Psoas muscle (tissue), 8 donors: ENCODE measurements around the gene MMS22L. TPM values are rescaled to one million over a fixed set of nuclear protein-coding genes. Genes with fewer than 3 reads are reported as not detected.

Experiments
- ATAC-seq, 4 donors: fragments of 200-7000 bp; cut with Tn5 transposase; one replicate each; pipeline ENCODE4 v1.9.1; 2020; ENCODE audit warnings: moderate library complexity in 3 of 4, mild to moderate bottlenecking in 2 of 4
- DNase-seq, 2 donors: peaks; one replicate each; pipeline ENCODE4 v3.0.0-alpha.2; 2020
- H3K27ac ChIP-seq: fragments of 200-600 bp; one replicate; pipeline ENCODE4 v1.8.0; 2022
- H3K27me3 ChIP-seq, 3 donors: fragments of 200-600 bp in 1 of 3; one replicate each; pipeline versions ENCODE4 v1.6.1 to v1.8.0; 2013 to 2022; ENCODE audit warnings: low read length in 2 of 3, mild to moderate bottlenecking in 2 of 3, moderate library complexity in 1 of 3; ENCODE audit not compliant: insufficient read depth in 3 of 3
- H3K36me3 ChIP-seq, 2 donors: fragments of 200-600 bp in 1 of 2; one replicate each; pipeline versions ENCODE4 v1.6.1 to v1.8.0; 2013 to 2022; ENCODE audit warnings: low read depth in 1 of 2, mild to moderate bottlenecking in 1 of 2, moderate library complexity in 1 of 2; ENCODE audit not compliant: insufficient read depth in 1 of 2
- H3K4me1 ChIP-seq: fragments of 200-600 bp; one replicate; pipeline ENCODE4 v1.8.0; 2022
- H3K4me3 ChIP-seq: fragments of 200-600 bp; one replicate; pipeline ENCODE4 v1.8.0; 2022; ENCODE audit warnings: mild to moderate bottlenecking
- H3K9me3 ChIP-seq: fragments of 200-600 bp; one replicate; pipeline ENCODE4 v1.8.0; 2022
- WGBS, 3 donors: extraction: QIAGEN DNeasy Blood & Tissue Kit; methylation state at CpG; one replicate each; pipeline versions ENCODE4 v1.1.6 to v1.1.7; 2013; 5-methylcytosine and 5-hydroxymethylcytosine counted together
- intact Hi-C, 2 donors: fragments of 100-400 bp; cut with DNase I; formaldehyde crosslinking; loops; one replicate each; pipeline versions ENCODE4 v1.11.0 to v1.14.2; 2022
- polyA plus RNA-seq, 3 donors: library from polyadenylated mRNA; stranded (reverse); fragments of 200-250 nt; gene quantifications; one replicate each; pipeline ENCODE4 v1.2.3, GENCODE V29; 2013
- total RNA-seq, 4 donors: library from RNA; stranded (reverse); fragmentation: NEBNext Ultra II Directional in 2 of 4; extraction: Animal tissue kit (Norgen Biotek cat#: 25700) in 2 of 4; gene quantifications; one replicate each; pipeline versions ENCODE4 v1.2.1 to v1.2.4, GENCODE V29; 2021 to 2023
- TF ChIP-seq, protein P1 (sequence below): fragments of 200-600 bp; IDR thresholded peaks from one replicate; pipeline ENCODE4 v1.8.0; 2022; ENCODE audit warnings: antibody characterized with exemption
- donor health status: healthy with polysubstance abuse.
- donor health status: DM: no; HTN: no; CAD: no; lungs with moderate emphysema.
- donor health status: Bipolar disorder and iron deficiency.
- donor health status: healthy.
- donor health status: DM: yes; HTN: yes; CAD: no.
- donor health status: DM: no; HTN: no; CAD: no.
- donor health status: DM: no; HTN: no; CAD: no.
- donor health status: DM: yes; HTN: yes; CAD: no.

The MMS22L gene
- total and polyA plus RNA-seq, 7 donors, result 0.31 to 1.6 (median 1.1) TPM

GRCh38 chr6:97110149-97110548 lies 172.9 kb downstream of the MMS22L start:
- TF ChIP-seq, protein P1, sequence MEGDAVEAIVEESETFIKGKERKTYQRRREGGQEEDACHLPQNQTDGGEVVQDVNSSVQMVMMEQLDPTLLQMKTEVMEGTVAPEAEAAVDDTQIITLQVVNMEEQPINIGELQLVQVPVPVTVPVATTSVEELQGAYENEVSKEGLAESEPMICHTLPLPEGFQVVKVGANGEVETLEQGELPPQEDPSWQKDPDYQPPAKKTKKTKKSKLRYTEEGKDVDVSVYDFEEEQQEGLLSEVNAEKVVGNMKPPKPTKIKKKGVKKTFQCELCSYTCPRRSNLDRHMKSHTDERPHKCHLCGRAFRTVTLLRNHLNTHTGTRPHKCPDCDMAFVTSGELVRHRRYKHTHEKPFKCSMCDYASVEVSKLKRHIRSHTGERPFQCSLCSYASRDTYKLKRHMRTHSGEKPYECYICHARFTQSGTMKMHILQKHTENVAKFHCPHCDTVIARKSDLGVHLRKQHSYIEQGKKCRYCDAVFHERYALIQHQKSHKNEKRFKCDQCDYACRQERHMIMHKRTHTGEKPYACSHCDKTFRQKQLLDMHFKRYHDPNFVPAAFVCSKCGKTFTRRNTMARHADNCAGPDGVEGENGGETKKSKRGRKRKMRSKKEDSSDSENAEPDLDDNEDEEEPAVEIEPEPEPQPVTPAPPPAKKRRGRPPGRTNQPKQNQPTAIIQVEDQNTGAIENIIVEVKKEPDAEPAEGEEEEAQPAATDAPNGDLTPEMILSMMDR, result no peak
- no peak overlapping the region for H3K27ac ChIP-seq
- no peak overlapping the region for H3K4me3 ChIP-seq
- DNase-seq, result no peak
- no peak for ATAC-seq
- no peaks in the 10 kb centered on the region for H3K4me1 ChIP-seq
- no peaks in the 10 kb centered on the region for H3K36me3 ChIP-seq
- no peaks in the 10 kb centered on the region for H3K27me3 ChIP-seq
- H3K9me3 ChIP-seq, result no peaks in the 10 kb centered on the region
- WGBS, 3 donors, result 76 to 82% (median 78%) methylated on average over 5 of the region's 5 CpGs
- intact Hi-C loops, result no loop called here

DNA sequence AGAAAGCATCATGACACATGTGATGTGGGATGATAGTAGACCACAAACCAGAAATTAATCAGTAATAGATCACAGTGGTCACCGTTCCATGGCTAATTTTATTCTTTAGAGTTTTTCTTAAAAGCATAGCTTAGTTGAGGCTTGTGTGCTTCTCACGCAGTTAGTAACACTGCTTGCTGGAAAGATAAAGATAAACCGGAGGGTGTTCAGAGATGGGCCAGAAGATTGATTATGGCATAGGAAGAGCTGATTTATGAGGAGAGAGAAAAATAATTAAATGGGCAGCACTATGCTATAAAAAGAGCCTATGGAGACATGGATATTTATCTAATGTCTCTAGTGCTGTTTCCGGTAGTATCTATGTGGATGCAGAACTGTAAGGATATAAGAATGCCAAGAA lies 173.6 kb downstream of the MMS22L start:
- no peaks in the 10 kb centered on the region for H3K9me3 ChIP-seq
- ATAC-seq (no peak), DNase-seq (no peak)
- H3K36me3 ChIP-seq, result no peaks in the 10 kb centered on the region
- H3K4me3 ChIP-seq, result no peak overlapping the region
- H3K27me3 ChIP-seq, result no peaks in the 10 kb centered on the region
- H3K4me1 ChIP-seq, result no peaks in the 10 kb centered on the region
- 86 to 89% (median 87%) methylated on average over 4 of the region's 4 CpGs for WGBS, 3 donors
- TF ChIP-seq, protein P1, result no peak
- no peak overlapping the region for H3K27ac ChIP-seq
- intact Hi-C loops, result no loop called here

GRCh38 chr6:97102145-97102790 lies 180.7 kb downstream of the MMS22L start:
- no peaks in the 10 kb centered on the region for H3K9me3 ChIP-seq
- no peak overlapping the region for H3K4me3 ChIP-seq
- TF ChIP-seq, protein P1, result no peak
- intact Hi-C loops, result no loop called here
- ATAC-seq (no peak), DNase-seq (no peak)
- no peak overlapping the region for H3K27ac ChIP-seq
- H3K4me1 ChIP-seq, result no peaks in the 10 kb centered on the region
- no peaks in the 10 kb centered on the region for H3K27me3 ChIP-seq
- no peaks in the 10 kb centered on the region for H3K36me3 ChIP-seq
- 81 to 90% (median 85%) methylated on average over 1 of the region's 1 CpG for WGBS, 3 donors

GRCh38 chr6:97100696-97101095 lies 182.3 kb downstream of the MMS22L start:
- H3K27ac ChIP-seq, result no peak overlapping the region
- H3K36me3 ChIP-seq, result no peaks in the 10 kb centered on the region
- TF ChIP-seq, protein P1, result no peak
- H3K9me3 ChIP-seq, result no peaks in the 10 kb centered on the region
- no peak for DNase-seq
- no peaks in the 10 kb centered on the region for H3K4me1 ChIP-seq
- 56 to 65% (median 58%) methylated on average over 2 to 3 of the region's 3 CpGs for WGBS, 3 donors
- intact Hi-C loops, result no loop called here
- ATAC-seq, result no peak
- H3K4me3 ChIP-seq, result no peak overlapping the region
- H3K27me3 ChIP-seq, result no peaks in the 10 kb centered on the region
